HL-60 (cell line): ENCODE measurements around the gene KCNT2.

Experiments
- DNase-seq, 2 experiments: peaks; one replicate each; pipeline ENCODE4 v3.0.0-alpha.2; 2010 to 2020; ENCODE audit warnings: low read depth in 1 of 2, low spot score in 1 of 2
- H3K27ac ChIP-seq: fragments of 250-450 bp; sonication (Bioruptor Pico); replicated peaks from 2 replicates; pipeline ENCODE4 v1.5.1; 2020; ENCODE audit warnings: mild to moderate bottlenecking, moderate library complexity
- H3K27me3 ChIP-seq: fragments of 250-450 bp; sonication (Bioruptor Pico); 2 replicates; pipeline ENCODE4 v1.5.1; 2021; ENCODE audit warnings: mild to moderate bottlenecking, moderate library complexity; ENCODE audit not compliant: insufficient read depth, poor library complexity, severe bottlenecking
- H3K4me3 ChIP-seq: replicated peaks from 2 replicates; pipeline ENCODE4 v1.5.1; 2011; ENCODE audit warnings: mild to moderate bottlenecking, control low read depth, low read length; ENCODE audit not compliant: insufficient read depth
- GABPA ChIP-seq: IDR thresholded peaks from 2 replicates; pipeline ENCODE4 v1.6.1; 2012; ENCODE audit warnings: low read depth
- POLR2AphosphoS5 ChIP-seq: IDR thresholded peaks from 2 replicates; pipeline ENCODE4 v1.6.1; 2012; ENCODE audit warnings: low read depth
- SPI1 ChIP-seq: IDR thresholded peaks from 2 replicates; pipeline ENCODE4 v1.6.1; 2012; ENCODE audit warnings: low read depth, mild to moderate bottlenecking, borderline replicate concordance
- TF ChIP-seq, protein P1 (sequence below): IDR thresholded peaks from 2 replicates; pipeline ENCODE4 v1.6.1; 2012; ENCODE audit warnings: low read depth; ENCODE audit not compliant: insufficient replicate concordance
- TF ChIP-seq, protein P2 (sequence below): IDR thresholded peaks from one replicate; pipeline ENCODE4 v1.5.1; 2011; ENCODE audit warnings: low read length, control low read depth, inconsistent platforms; ENCODE audit not compliant: insufficient read depth

KCNT2 gene

DNA sequence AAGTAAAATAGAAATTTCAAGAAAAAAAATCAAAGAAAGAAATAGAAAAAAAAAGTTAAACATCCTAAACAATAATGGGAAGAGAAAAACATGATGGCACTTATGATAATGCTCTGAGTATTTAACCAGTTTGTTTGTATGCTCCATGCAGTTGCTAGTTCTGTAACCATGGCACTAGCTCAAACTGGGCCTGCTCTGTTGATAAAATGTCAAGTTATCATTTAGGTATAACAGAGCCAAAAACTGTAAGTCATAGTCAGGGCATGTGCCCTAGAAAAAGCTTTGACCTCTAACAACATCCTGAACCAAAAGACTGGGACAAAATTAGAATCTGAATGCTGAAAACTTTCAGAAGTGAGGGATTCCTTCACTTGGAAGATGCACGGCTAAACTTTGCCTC is 148.9 kb downstream of the KCNT2 start:
- no peak for DNase-seq
- H3K27me3 ChIP-seq: no peaks in the 10 kb centered on the region
- H3K27ac ChIP-seq: no peak overlapping the region
- H3K4me3 ChIP-seq: no peak overlapping the region
- TF ChIP-seq, protein P1, sequence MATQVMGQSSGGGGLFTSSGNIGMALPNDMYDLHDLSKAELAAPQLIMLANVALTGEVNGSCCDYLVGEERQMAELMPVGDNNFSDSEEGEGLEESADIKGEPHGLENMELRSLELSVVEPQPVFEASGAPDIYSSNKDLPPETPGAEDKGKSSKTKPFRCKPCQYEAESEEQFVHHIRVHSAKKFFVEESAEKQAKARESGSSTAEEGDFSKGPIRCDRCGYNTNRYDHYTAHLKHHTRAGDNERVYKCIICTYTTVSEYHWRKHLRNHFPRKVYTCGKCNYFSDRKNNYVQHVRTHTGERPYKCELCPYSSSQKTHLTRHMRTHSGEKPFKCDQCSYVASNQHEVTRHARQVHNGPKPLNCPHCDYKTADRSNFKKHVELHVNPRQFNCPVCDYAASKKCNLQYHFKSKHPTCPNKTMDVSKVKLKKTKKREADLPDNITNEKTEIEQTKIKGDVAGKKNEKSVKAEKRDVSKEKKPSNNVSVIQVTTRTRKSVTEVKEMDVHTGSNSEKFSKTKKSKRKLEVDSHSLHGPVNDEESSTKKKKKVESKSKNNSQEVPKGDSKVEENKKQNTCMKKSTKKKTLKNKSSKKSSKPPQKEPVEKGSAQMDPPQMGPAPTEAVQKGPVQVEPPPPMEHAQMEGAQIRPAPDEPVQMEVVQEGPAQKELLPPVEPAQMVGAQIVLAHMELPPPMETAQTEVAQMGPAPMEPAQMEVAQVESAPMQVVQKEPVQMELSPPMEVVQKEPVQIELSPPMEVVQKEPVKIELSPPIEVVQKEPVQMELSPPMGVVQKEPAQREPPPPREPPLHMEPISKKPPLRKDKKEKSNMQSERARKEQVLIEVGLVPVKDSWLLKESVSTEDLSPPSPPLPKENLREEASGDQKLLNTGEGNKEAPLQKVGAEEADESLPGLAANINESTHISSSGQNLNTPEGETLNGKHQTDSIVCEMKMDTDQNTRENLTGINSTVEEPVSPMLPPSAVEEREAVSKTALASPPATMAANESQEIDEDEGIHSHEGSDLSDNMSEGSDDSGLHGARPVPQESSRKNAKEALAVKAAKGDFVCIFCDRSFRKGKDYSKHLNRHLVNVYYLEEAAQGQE: no peak
- TF ChIP-seq POLR2AphosphoS5 (no peak), GABPA (no peak), SPI1 (no peak)
- TF ChIP-seq, protein P2, sequence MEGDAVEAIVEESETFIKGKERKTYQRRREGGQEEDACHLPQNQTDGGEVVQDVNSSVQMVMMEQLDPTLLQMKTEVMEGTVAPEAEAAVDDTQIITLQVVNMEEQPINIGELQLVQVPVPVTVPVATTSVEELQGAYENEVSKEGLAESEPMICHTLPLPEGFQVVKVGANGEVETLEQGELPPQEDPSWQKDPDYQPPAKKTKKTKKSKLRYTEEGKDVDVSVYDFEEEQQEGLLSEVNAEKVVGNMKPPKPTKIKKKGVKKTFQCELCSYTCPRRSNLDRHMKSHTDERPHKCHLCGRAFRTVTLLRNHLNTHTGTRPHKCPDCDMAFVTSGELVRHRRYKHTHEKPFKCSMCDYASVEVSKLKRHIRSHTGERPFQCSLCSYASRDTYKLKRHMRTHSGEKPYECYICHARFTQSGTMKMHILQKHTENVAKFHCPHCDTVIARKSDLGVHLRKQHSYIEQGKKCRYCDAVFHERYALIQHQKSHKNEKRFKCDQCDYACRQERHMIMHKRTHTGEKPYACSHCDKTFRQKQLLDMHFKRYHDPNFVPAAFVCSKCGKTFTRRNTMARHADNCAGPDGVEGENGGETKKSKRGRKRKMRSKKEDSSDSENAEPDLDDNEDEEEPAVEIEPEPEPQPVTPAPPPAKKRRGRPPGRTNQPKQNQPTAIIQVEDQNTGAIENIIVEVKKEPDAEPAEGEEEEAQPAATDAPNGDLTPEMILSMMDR: no peak

DNA sequence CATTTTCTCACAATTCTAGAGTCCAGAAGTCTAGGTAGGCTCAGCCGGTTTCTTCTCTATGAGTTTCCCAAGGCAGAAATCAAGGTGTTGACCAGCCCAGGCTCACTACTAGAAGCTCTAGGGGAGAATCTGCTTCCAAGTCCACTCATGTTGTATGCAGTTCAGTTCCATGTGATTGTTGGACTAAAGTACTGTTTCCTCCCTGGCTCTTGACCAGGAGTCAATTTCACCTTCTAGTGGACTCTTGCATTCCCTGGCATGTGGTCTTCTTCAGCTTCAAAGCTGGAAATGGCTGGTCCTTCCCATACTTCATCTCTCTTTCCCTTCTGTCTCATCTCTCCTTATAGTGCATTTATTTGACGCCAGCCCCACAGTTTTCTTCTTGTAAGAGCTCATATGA is 153.4 kb downstream of the KCNT2 start:
- Histone ChIP-seq H3K4me3 (no peak overlapping the region), H3K27me3 (no peaks in the 10 kb centered on the region), H3K27ac (no peak overlapping the region)
- TF ChIP-seq SPI1 (no peak), POLR2AphosphoS5 (no peak), GABPA (no peak)
- TF ChIP-seq, protein P2: no peak
- TF ChIP-seq, protein P1: no peak
- no peak for DNase-seq

DNA sequence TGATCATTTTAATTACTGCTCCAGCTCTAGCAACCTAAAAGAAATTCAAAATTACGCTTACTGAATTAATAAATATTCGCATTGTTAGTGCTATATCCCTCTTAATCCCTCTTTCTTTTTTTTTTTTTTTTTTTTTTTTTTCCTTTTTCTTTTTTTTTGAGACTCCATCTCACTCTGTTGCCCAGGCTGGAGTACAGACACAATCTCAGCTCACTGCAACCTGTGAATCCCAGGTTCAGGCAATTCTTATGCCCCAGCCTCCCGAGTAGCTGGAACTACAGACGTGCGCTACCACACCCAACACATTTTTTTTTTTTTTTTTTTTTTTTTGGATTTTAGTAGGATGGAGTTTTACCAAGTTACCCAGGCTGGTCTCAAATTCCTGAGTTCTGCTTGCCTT is 157.1 kb downstream of the KCNT2 start:
- Histone ChIP-seq H3K4me3 (no peak overlapping the region), H3K27ac (no peak overlapping the region), H3K27me3 (no peaks in the 10 kb centered on the region)
- TF ChIP-seq GABPA (no peak), SPI1 (no peak), POLR2AphosphoS5 (no peak)
- TF ChIP-seq, protein P2: no peak
- TF ChIP-seq, protein P1: no peak
- no peak for DNase-seq
